ENCODE data around the gene CEP70.
"Not testable (repeated sequence)": the region's sequence is repeated elsewhere in the genome, so short reads cannot be mapped to it uniquely, and the experiment has no call there.

Gene CEP70

DNA sequence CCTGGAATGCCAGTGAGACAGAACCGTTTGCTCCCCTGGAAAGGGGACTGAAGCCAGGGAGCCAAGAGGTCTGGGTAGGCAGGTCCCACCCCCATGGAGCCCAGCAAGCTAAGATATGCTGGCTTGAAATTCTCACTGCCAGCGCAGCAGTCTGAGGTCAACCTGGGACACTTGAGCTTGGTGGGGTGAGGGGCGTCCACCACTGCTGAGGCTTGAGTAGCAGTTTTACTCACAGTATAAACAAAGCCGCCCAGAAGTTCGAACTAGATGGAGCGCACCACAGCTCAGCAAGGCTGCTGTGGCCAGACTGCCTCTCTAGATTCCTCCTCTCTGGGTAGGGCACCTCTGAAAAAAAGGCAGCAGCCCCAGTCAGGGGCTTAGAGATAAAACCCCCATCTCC lies 33.6 kb downstream of the CEP70 start:
- no peak for DNase-seq (ENCODE audit: low spot score)
- TF ChIP-seq, protein P1, sequence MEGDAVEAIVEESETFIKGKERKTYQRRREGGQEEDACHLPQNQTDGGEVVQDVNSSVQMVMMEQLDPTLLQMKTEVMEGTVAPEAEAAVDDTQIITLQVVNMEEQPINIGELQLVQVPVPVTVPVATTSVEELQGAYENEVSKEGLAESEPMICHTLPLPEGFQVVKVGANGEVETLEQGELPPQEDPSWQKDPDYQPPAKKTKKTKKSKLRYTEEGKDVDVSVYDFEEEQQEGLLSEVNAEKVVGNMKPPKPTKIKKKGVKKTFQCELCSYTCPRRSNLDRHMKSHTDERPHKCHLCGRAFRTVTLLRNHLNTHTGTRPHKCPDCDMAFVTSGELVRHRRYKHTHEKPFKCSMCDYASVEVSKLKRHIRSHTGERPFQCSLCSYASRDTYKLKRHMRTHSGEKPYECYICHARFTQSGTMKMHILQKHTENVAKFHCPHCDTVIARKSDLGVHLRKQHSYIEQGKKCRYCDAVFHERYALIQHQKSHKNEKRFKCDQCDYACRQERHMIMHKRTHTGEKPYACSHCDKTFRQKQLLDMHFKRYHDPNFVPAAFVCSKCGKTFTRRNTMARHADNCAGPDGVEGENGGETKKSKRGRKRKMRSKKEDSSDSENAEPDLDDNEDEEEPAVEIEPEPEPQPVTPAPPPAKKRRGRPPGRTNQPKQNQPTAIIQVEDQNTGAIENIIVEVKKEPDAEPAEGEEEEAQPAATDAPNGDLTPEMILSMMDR (IDR thresholded peaks at IDR 0.05) = no peak
- Histone ChIP-seq H3K4me3 (no peak overlapping the region), H3K27ac (no peak overlapping the region)

DNA sequence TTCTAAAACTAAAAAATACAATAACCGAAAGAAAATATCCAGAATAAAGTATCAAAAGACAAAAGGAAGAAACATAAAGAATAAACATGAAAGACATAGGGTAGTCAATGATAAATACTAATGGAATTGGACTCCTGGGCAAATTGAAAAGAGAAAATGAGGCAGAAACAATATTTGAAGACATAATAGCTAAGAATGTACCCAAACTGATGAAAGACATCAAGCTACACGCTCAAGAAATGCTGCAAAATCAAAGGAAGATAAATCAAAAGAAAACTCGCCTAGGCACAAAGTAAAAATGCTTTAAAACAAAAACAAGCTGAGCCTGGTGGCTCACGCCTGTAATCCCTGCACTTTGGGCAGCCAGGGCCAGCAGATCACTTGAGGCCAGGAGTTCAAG lies 34.9 kb downstream of the CEP70 start:
- H3K27ac ChIP-seq = no peak overlapping the region
- TF ChIP-seq, protein P1 (IDR thresholded peaks at IDR 0.05) = no peak
- DNase-seq (ENCODE audit: low spot score) = no peak
- H3K4me3 ChIP-seq = no peak overlapping the region

DNA sequence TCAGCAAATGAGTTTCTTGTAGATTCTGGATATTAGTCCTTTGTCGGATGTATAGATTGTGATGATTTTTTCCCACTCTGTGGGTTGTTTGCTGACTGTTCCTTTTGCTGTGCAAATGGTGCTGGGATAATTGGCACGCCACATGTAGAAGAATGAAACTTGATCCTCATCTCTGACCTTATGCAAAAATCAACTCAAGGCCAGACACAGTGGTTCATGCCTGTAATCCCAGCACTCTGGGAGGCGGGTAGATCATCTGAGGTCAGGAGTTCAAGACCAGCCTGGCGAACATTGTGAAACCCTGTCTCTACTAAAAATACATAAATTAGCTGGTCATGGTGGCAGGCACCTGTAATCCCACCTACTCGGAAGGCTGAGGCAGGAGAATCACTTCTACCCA lies 39.3 kb downstream of the CEP70 start:
- H3K4me3 ChIP-seq; DNase-seq (ENCODE audit: low spot score); H3K27ac ChIP-seq: not testable (repeated sequence)

DNA sequence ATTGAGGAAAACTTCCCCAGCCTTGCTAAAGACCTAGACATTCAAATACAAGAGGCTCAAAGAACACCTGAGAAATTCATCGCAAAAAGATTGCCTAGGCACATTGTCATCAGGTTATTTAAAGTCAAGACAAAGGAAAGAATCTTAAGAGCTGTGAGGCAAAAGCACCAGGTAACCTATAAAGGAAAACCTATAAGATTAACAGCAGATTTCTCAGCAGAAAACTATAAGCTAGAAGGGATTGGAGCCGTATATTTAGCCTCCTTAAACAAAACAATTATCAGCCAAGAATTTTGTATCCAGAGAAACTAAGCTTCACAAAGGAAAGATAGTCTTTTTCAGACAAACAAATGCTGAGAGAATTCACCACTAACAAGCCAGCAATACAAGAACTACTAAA lies 43.1 kb downstream of the CEP70 start:
- H3K27ac ChIP-seq; H3K4me3 ChIP-seq; DNase-seq (ENCODE audit: low spot score): not testable (repeated sequence)

DNA sequence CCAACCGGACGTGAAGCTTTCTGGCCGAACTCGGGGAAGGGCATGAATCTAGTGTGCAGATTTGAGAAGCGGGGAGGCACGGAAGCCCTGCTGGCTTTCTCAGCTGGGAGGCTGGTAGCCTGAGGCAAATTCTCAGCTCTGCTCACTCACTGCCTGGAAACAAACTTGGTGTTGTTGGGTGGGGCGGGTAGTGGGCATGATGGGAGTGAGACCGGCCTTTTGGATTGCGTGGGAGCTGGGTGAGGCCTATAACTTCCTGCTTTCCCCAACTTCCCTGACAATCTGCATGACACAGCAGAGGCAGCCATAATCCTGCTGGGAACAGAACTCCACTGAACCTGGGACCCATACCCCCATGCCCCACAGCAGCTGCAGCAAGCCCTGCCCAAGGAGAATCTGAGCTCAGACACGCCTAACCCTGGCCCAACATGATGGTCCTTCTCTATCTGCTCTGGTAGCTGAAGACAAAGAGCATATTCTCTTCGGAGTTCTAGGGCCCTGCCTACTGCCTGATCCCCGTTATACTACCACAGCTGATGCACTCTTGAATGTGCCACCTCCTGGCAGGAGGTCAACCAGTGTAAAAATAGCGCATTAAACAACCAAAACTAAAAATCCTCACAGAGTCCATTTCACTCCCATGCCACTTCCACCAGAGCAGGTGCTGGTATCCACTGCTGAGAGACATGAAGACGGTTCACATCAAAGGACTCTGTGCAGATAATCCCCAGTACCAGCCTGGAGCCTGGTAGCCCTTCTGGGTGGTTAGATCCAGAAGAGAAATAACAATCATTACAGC lies 44.7 kb downstream of the CEP70 start:
- Histone ChIP-seq H3K27ac (no peak overlapping the region), H3K4me3 (no peak overlapping the region)
- TF ChIP-seq, protein P1 (IDR thresholded peaks at IDR 0.05) = no peak
- no peak for DNase-seq (ENCODE audit: low spot score)

DNA sequence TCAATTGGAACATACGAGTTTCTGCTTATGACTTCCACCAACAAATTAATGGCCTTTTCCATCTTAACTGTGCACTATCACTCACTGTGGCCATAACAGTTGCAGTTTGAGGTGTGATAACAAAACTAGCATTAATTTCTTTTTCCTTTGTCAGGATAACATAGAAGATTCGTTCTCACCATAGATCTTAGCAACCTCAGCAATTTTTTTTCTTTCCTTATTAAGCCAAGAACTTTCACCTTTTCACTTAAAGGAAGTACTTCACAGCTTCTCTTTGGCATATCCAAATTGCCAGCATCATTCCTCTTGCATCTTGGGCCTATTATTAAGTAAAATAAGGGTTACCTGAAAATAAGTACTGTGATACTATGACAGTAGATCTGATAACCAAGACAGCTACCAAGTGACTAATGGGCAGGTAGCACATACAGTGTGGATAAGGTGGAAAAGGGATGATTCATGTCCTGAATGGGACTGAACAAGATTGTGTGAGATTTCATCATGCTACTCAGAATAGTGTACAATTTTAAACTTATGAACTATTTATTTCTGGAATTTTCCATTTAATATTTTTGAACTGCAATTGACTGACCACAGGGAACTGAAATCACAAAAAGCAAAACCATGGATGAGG lies 46.6 kb downstream of the CEP70 start:
- no peak for DNase-seq (ENCODE audit: low spot score)
- TF ChIP-seq, protein P1 (IDR thresholded peaks at IDR 0.05) = no peak
- Histone ChIP-seq H3K27ac (no peak overlapping the region), H3K4me3 (no peak overlapping the region)

DNA sequence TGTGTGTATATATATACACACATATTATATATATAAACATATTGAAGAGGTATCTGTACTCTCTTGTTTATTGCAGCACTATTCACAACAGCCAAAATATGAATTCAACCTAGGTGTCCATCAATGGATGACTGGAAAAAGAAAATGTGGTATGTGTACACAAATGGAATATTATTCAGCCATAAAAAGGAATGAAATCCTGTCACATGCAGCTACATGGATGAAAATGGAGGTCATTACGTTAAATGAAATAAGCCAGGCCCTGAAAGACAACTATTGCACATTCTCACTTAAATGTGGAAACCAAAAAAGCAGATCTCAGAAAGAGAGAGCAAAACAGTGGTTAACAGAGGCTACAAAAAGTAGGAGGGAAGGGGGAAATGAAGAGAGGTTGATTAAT lies 49.5 kb downstream of the CEP70 start:
- Histone ChIP-seq H3K4me3 (no peak overlapping the region), H3K27ac (no peak overlapping the region)
- DNase-seq (ENCODE audit: low spot score) = no peak
- TF ChIP-seq, protein P1 (IDR thresholded peaks at IDR 0.05) = no peak

DNA sequence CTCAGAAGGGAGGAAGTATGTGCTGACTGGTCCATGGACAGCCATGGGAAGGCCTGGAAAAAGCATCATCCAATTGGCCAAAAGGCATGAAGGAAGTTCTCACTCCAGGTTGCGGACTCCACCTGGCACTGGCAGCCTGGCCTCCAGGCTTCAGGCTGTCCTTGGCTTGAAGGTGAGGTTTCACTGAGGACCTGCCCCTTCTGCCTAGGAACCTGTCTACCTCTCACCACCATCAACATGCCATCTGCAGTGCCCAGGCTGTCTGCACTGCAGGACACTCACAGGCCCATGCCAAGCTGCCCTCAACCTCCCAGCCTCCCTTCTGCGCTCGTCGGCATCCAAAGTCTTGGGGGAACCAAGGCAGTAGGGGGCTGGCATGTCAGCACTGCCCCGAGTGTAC lies 51.1 kb downstream of the CEP70 start:
- H3K4me3 ChIP-seq = no peak overlapping the region
- no peak for DNase-seq (ENCODE audit: low spot score)
- H3K27ac ChIP-seq = no peak overlapping the region

More for the DNA sequence above, 51.1 kb downstream of the CEP70 start:
- TF ChIP-seq, protein P1 (IDR thresholded peaks at IDR 0.05) = no peak
